GM18909 (cell line): ENCODE data around the gene MAGEH1.
"Not testable (repeated sequence)": the region's sequence is repeated elsewhere in the genome, so short reads cannot be mapped to it uniquely, and the experiment has no call there.

Source experiments
- ATAC-seq: cut with Tn5 transposase; IDR thresholded peaks from one replicate; pipeline ENCODE4 v1.9.1; 2021; ENCODE audit warnings: mild to moderate bottlenecking; ENCODE audit not compliant: unreplicated experiment, poor library complexity

Gene MAGEH1

GRCh38 chrX:55451990-55452832 is at the start of gene MAGEH1:
Gene MAGEH1 (plus strand): TSS chrX:55452127. CDS start chrX:55452375, 248 bp downstream.
- ATAC-seq: peak; percentile 97

GRCh38 chrX:55427079-55427478 is 24.8 kb upstream of the MAGEH1 start:
- not testable (repeated sequence) for ATAC-seq

GRCh38 chrX:55443468-55443867 is 8.5 kb upstream of the MAGEH1 start:
- not testable (repeated sequence) for ATAC-seq

GRCh38 chrX:55450259-55450658 is 1.7 kb upstream of the MAGEH1 start:
- no peak for ATAC-seq

- ATAC-seq: no peak
Measured at GRCh38 chrX:55451141-55451540, 786 bp upstream of the MAGEH1 start.

- ATAC-seq: peak; percentile 32
Measured at GRCh38 chrX:55451626-55451989, 319 bp upstream of the MAGEH1 start.

- peak; percentile 25 for ATAC-seq
Measured at GRCh38 chrX:55452833-55453124, 852 bp downstream of the MAGEH1 start.

- ATAC-seq: not testable (repeated sequence)
Measured at GRCh38 chrX:55455708-55456107, 3.8 kb downstream of the MAGEH1 start.

GRCh38 chrX:55459426-55459825 is 7.5 kb downstream of the MAGEH1 start:
- not testable (repeated sequence) for ATAC-seq

- ATAC-seq: not testable (repeated sequence)
Measured at GRCh38 chrX:55459926-55460325, 8.0 kb downstream of the MAGEH1 start.

- ATAC-seq: not testable (repeated sequence)
Measured at GRCh38 chrX:55464050-55464449, 12.1 kb downstream of the MAGEH1 start.

- ATAC-seq: not testable (repeated sequence)
Measured at GRCh38 chrX:55465108-55465507, 13.2 kb downstream of the MAGEH1 start.

- ATAC-seq: not testable (repeated sequence)
Measured at GRCh38 chrX:55465791-55466190, 13.9 kb downstream of the MAGEH1 start.

GRCh38 chrX:55479956-55480355 is 28.0 kb downstream of the MAGEH1 start:
- ATAC-seq: not testable (repeated sequence)

GRCh38 chrX:55480390-55481062 is 28.6 kb downstream of the MAGEH1 start:
- ATAC-seq: no peak

GRCh38 chrX:55484948-55485347 is 33.0 kb downstream of the MAGEH1 start:
- ATAC-seq: no peak

GRCh38 chrX:55486736-55487135 is 34.8 kb downstream of the MAGEH1 start:
- ATAC-seq: no peak

GRCh38 chrX:55487143-55487542 is 35.2 kb downstream of the MAGEH1 start:
- no peak for ATAC-seq

- peak; percentile 3 for ATAC-seq
Measured at GRCh38 chrX:55488006-55488592, 36.2 kb downstream of the MAGEH1 start.

GRCh38 chrX:55488593-55489313 is 36.8 kb downstream of the MAGEH1 start:
- ATAC-seq: peak; percentile 60
